Muscle of leg (tissue), 11 donors: ENCODE measurements around the gene DCP1A. TPM values are rescaled to one million over a fixed set of nuclear protein-coding genes. Genes with fewer than 3 reads are reported as not detected.
"Not testable (repeated sequence)": the region's sequence is repeated elsewhere in the genome, so short reads cannot be mapped to it uniquely, and the experiment has no call there.

Source experiments
- DNase-seq: peaks from one replicate; pipeline ENCODE4 v3.0.0; 2013
- H3K27ac ChIP-seq: one replicate; pipeline ENCODE4 v1.5.1; 2013; ENCODE audit warnings: mild to moderate bottlenecking, low read length, control low read depth
- H3K27me3 ChIP-seq: one replicate; pipeline ENCODE4 v1.6.1; 2013; ENCODE audit warnings: low read length; ENCODE audit not compliant: control insufficient read depth, insufficient read depth
- H3K36me3 ChIP-seq: one replicate; pipeline ENCODE4 v1.6.1; 2013; ENCODE audit warnings: low read length; ENCODE audit not compliant: control insufficient read depth, insufficient read depth
- H3K4me1 ChIP-seq: one replicate; pipeline ENCODE4 v1.6.1; 2013; ENCODE audit warnings: low read length; ENCODE audit not compliant: control insufficient read depth, insufficient read depth
- H3K4me3 ChIP-seq: one replicate; pipeline ENCODE4 v1.5.1; 2013; ENCODE audit warnings: low read length, control low read depth
- H3K9me3 ChIP-seq: replicated peaks from 2 replicates; pipeline ENCODE4 v1.6.1; 2013; ENCODE audit warnings: low read depth, low read length; ENCODE audit not compliant: control insufficient read depth
- WGBS: methylation state at CpG from one replicate; pipeline ENCODE4 v1.1.5; 2013; ENCODE audit warnings: missing lambda C conversion rate; ENCODE audit not compliant: insufficient coverage; 5-methylcytosine and 5-hydroxymethylcytosine counted together
- polyA plus RNA-seq, 8 donors: library from polyadenylated mRNA; unstranded; fragments of 120-200 nt; gene quantifications; one replicate each; pipeline versions ENCODE4 v1.2.1 to v1.2.3, GENCODE V29; 2013; ENCODE audit warnings: inconsistent platforms in 1 of 8, low replicate concordance in 1 of 8; ENCODE audit not compliant: insufficient read length in 8 of 8, insufficient read depth in 1 of 8
- total RNA-seq: library from RNA; stranded (reverse); fragments of 120-200 nt; gene quantifications from one replicate; pipeline ENCODE4 v1.2.4, GENCODE V29; 2013

The DCP1A gene
- total and polyA plus RNA-seq, 9 donors: 13.6 to 18.5 (median 16.4) TPM

DNA sequence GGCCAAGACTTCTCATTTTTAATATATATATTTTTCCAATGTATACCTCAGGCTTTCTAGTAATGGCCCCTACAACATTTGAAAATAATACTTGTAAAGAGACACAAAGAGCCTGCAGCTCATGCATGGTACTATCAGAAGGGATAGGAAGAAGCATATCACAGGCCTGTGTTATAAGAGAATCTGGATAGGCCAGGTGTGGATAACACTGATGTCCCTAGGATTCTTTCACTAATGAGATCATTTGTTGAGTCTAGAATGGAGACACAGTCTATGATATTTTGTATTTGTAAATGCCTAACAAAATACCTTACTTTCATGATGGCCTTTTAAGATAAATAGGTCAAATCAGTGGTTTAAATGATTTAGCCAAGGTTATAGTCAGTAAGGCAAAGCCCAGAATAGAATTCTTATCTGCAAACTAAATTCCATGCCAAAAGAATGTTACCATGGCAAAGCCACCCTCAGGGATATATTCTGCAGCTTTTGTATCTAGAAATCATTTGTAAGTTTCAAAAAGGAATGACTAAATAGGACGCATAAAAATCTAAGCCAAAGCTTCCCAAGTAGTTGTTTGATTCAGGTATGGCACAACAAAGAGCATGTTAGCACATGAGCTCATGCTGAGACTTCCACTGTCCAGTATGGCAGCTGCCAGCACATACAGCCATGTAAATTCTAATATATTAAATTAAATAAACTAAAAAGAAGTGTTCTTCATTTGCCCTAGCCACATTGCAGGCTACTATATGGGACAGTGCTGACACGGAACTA is 10.0 kb downstream of the DCP1A start:
- Histone ChIP-seq H3K36me3 (peaks cover 33% of the 10 kb centered on the region), H3K4me1 (no peaks in the 10 kb centered on the region), H3K27me3 (no peaks in the 10 kb centered on the region), H3K9me3 (no peaks in the 10 kb centered on the region), H3K4me3 (no peak overlapping the region), H3K27ac (no peak overlapping the region)
- WGBS: no CpG with 5 or more reads among the region's 2 CpGs
- DNase-seq: no peak

DNA sequence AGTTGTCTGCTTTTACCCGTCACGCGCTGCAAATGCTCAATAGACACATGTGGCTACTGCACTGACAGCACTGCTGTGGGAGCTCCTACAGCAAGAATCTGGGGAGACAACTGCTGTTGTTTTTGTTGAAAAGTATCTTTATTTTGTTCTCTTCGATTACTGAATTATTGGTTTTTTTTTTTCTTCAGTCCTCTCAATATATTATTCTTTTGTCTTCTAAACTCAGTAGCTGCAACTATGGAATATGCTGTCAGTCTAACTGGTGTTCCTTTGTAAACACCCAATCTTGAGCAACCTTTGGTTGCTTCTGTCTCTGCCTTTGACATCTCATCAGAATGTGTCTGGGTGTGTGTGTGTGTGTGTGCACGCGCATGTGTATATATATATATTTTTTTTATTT is 12.6 kb downstream of the DCP1A start:
- WGBS: 96% methylated on average over 3 of the region's 6 CpGs
- H3K27me3 ChIP-seq: no peaks in the 10 kb centered on the region
- no peak for DNase-seq
- H3K27ac ChIP-seq: no peak overlapping the region
- no peaks in the 10 kb centered on the region for H3K4me1 ChIP-seq
- peaks cover 22% of the 10 kb centered on the region for H3K36me3 ChIP-seq
- H3K4me3 ChIP-seq: no peak overlapping the region
- H3K9me3 ChIP-seq: no peaks in the 10 kb centered on the region

DNA sequence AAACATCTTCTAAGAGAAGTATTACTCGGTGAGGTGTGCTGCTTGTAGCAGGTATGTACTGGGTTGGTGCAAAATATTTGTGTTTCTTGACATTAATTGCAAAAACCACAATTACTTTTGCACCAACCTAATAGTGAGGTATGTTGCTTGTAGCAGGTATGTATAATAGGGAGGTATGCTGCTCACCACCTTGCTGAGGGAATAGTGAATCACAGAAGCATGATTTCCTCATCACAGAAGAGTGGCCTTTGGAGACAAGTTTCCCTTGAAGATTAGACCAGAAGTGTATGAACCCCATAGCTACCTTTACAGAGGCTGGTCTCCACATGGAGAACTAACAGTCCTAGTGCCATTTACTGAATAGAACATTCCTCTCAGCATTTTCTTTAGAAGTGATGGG is 15.5 kb downstream of the DCP1A start:
- WGBS: no CpG with 5 or more reads among the region's 1 CpG
- Histone ChIP-seq H3K9me3 (no peaks in the 10 kb centered on the region), H3K36me3 (peaks cover 24% of the 10 kb centered on the region), H3K27ac (no peak overlapping the region), H3K4me1 (no peaks in the 10 kb centered on the region), H3K4me3 (no peak overlapping the region), H3K27me3 (no peaks in the 10 kb centered on the region)
- DNase-seq: no peak

- Histone ChIP-seq H3K27me3 (no peaks in the 10 kb centered on the region), H3K4me1 (no peaks in the 10 kb centered on the region), H3K9me3 (no peaks in the 10 kb centered on the region), H3K27ac (no peak overlapping the region), H3K4me3 (no peak overlapping the region), H3K36me3 (peaks cover 25% of the 10 kb centered on the region)
- DNase-seq: no peak
- no CpG with 5 or more reads among the region's 1 CpG for WGBS
Measured at GRCh38 chr3:53329897-53330296, 17.4 kb downstream of the DCP1A start.

DNA sequence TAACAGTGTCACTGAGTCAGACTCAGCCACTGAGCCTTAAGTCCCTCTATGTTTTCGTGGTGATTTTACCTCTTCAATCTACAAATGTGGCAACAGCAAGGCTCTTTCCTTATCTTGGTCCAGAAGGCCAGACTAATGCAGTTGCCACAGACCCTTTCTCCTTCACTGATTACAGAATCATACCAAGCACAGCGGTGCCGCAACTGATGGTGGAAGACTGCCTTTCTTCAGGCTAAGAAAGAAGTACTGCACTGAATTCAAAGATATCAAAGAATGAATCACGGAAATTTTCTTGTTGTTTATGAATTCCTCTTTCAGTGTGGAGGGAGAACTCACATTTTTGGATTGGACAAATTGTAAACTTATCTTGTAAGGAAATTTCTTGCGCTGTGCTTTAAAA is 18.6 kb downstream of the DCP1A start:
- Histone ChIP-seq H3K4me1 (no peaks in the 10 kb centered on the region), H3K4me3 (no peak overlapping the region), H3K36me3 (peaks cover 22% of the 10 kb centered on the region), H3K9me3 (no peaks in the 10 kb centered on the region), H3K27me3 (no peaks in the 10 kb centered on the region), H3K27ac (no peak overlapping the region)
- DNase-seq: no peak
- 82% methylated on average over 1 of the region's 5 CpGs for WGBS

GRCh38 chr3:53327986-53328385 is 19.4 kb downstream of the DCP1A start:
- H3K36me3 ChIP-seq: peaks cover 20% of the 10 kb centered on the region
- H3K4me3 ChIP-seq, DNase-seq, H3K9me3 ChIP-seq, H3K27ac ChIP-seq, H3K27me3 ChIP-seq, H3K4me1 ChIP-seq: not testable (repeated sequence)
- 92% methylated on average over 4 of the region's 6 CpGs for WGBS

- Histone ChIP-seq H3K9me3 (no peaks in the 10 kb centered on the region), H3K27ac (peak overlapping the region; percentile 31), H3K36me3 (peaks cover 17% of the 10 kb centered on the region), H3K27me3 (no peaks in the 10 kb centered on the region), H3K4me3 (no peak overlapping the region), H3K4me1 (peaks cover 3% of the 10 kb centered on the region)
- WGBS: 57% methylated on average over 5 of the region's 5 CpGs
- peak; percentile 43 for DNase-seq
Measured at GRCh38 chr3:53324105-53324504, 23.2 kb downstream of the DCP1A start.

GRCh38 chr3:53320697-53321096 is 26.6 kb downstream of the DCP1A start:
- H3K27me3 ChIP-seq: no peaks in the 10 kb centered on the region
- H3K36me3 ChIP-seq: peaks cover 10% of the 10 kb centered on the region
- H3K4me3 ChIP-seq: no peak overlapping the region
- H3K9me3 ChIP-seq: no peaks in the 10 kb centered on the region
- WGBS: no CpG with 5 or more reads among the region's 5 CpGs
- H3K27ac ChIP-seq: peak overlapping the region; percentile 87
- peak; percentile 67 for DNase-seq
- peaks cover 3% of the 10 kb centered on the region for H3K4me1 ChIP-seq

DNA sequence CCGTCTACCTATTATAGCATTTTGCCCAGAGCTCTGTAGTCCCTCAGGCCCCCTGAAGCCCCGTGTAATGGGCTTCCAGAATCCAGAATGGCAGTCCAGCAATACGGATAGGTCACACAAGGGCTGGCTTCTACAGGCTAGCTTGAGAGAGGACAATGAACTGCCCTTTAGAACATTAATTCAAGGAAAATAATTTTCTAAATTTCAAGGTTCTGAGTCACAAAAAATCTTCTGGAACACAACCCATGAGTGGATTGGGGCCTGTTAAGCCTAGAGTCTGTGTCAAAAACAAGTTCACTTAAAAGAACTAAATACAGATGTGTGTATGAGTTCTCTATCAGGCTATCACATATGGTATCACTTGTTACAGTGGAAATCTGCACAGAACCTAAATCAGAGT is 28.8 kb downstream of the DCP1A start:
- H3K9me3 ChIP-seq: no peaks in the 10 kb centered on the region
- H3K27ac ChIP-seq: no peak overlapping the region
- WGBS: no CpG with 5 or more reads among the region's 3 CpGs
- peaks cover 10% of the 10 kb centered on the region for H3K36me3 ChIP-seq
- H3K4me3 ChIP-seq: no peak overlapping the region
- no peaks in the 10 kb centered on the region for H3K27me3 ChIP-seq
- DNase-seq: peak; percentile 15
- peaks cover 3% of the 10 kb centered on the region for H3K4me1 ChIP-seq

- no peak for DNase-seq
- Histone ChIP-seq H3K4me1 (no peaks in the 10 kb centered on the region), H3K27me3 (no peaks in the 10 kb centered on the region), H3K9me3 (no peaks in the 10 kb centered on the region), H3K4me3 (no peak overlapping the region), H3K27ac (no peak overlapping the region), H3K36me3 (peaks cover 39% of the 10 kb centered on the region)
- 100% methylated on average over 1 of the region's 1 CpG for WGBS
Measured at GRCh38 chr3:53312832-53313231, 34.5 kb downstream of the DCP1A start.

- Histone ChIP-seq H3K9me3 (no peaks in the 10 kb centered on the region), H3K36me3 (peaks cover 36% of the 10 kb centered on the region), H3K27me3 (no peaks in the 10 kb centered on the region), H3K27ac (no peak overlapping the region), H3K4me3 (no peak overlapping the region), H3K4me1 (no peaks in the 10 kb centered on the region)
- DNase-seq: no peak
- WGBS: 44% methylated on average over 3 of the region's 3 CpGs
Measured at GRCh38 chr3:53311882-53312281, 35.5 kb downstream of the DCP1A start.
